HepG2 (cell line): ENCODE measurements around the gene INF2.

Experiments
- CTCF ChIP-seq: sonication (generic); formaldehyde crosslinking; IDR thresholded peaks from 2 replicates; pipeline ENCODE4 v1.5.0; 2020; ENCODE audit warnings: mild to moderate bottlenecking, missing genetic modification reagents, moderate library complexity
- EP300 ChIP-seq, 3 experiments: sonication (generic) in 1 of 3; formaldehyde crosslinking in 1 of 3; IDR thresholded peaks; 2 replicates each; pipeline versions ENCODE4 v1.5.1 to v1.6.1; 2011 to 2020; ENCODE audit warnings: low read depth in 2 of 3, low read length in 2 of 3, borderline replicate concordance in 1 of 3, improper control_type of control experiment in 1 of 3, mild to moderate bottlenecking in 1 of 3, missing genetic modification reagents in 1 of 3, moderate library complexity in 1 of 3
- PBX3 ChIP-seq: sonication (generic); formaldehyde crosslinking; IDR thresholded peaks from 2 replicates; pipeline ENCODE4 v1.8.1; 2023; ENCODE audit warnings: missing genetic modification reagents, inconsistent platforms, borderline replicate concordance

- TF ChIP-seq CTCF (CRISPR knock-in tag) (no peak), PBX3 (CRISPR knock-in tag) (no peak), EP300 (IDR thresholded peaks at IDR 0.05; ENCODE audit: low read depth in 2 of 2, low read length in 2 of 2) (no peak), EP300 (CRISPR knock-in tag; IDR thresholded peaks at IDR 0.05; ENCODE audit: borderline replicate concordance) (no peak)
These were observed 10.8 kb downstream of the INF2 start for GRCh38 chr14:104700225-104700651.
